ENCODE measurements around the gene HS6ST2.

HS6ST2 gene

GRCh38 chrX:132875650-132876522 is 82.5 kb downstream of the HS6ST2 start:
- no peak overlapping the region for H3K4me3 ChIP-seq (ENCODE audit: low read depth, low read length)

GRCh38 chrX:132862562-132862961 is 95.9 kb downstream of the HS6ST2 start:
- no peak overlapping the region for H3K4me3 ChIP-seq (ENCODE audit: low read depth, low read length)
- no peak for TF ChIP-seq CTCF (IDR thresholded peaks at IDR 0.05; ENCODE audit: insufficient read depth, low read depth, low read length, missing control alignments)
- no peak for DNase-seq (ENCODE audit: low read depth)

More at GRCh38 chrX:132875650-132876522, 82.5 kb downstream of the HS6ST2 start:
- no peak for DNase-seq (ENCODE audit: low read depth)
- TF ChIP-seq CTCF (IDR thresholded peaks at IDR 0.05; ENCODE audit: insufficient read depth, low read depth, low read length, missing control alignments): no peak

- no peak for TF ChIP-seq CTCF (IDR thresholded peaks at IDR 0.05; ENCODE audit: insufficient read depth, low read depth, low read length, missing control alignments)
- DNase-seq (ENCODE audit: low read depth): no peak
- H3K4me3 ChIP-seq (ENCODE audit: low read depth, low read length): no peak overlapping the region
Measured at GRCh38 chrX:132861076-132861475, 97.4 kb downstream of the HS6ST2 start.

GRCh38 chrX:132860200-132860599 is 98.2 kb downstream of the HS6ST2 start:
- no peak for DNase-seq (ENCODE audit: low read depth)
- no peak for TF ChIP-seq CTCF (IDR thresholded peaks at IDR 0.05; ENCODE audit: insufficient read depth, low read depth, low read length, missing control alignments)

GRCh38 chrX:132858018-132858417 is 100.4 kb downstream of the HS6ST2 start:
- no peak for TF ChIP-seq CTCF (IDR thresholded peaks at IDR 0.05; ENCODE audit: insufficient read depth, low read depth, low read length, missing control alignments)
- no peak for DNase-seq (ENCODE audit: low read depth)
- no peak overlapping the region for H3K4me3 ChIP-seq (ENCODE audit: low read depth, low read length)

More at GRCh38 chrX:132860200-132860599, 98.2 kb downstream of the HS6ST2 start:
- H3K4me3 ChIP-seq (ENCODE audit: low read depth, low read length): no peak overlapping the region

- H3K4me3 ChIP-seq (ENCODE audit: low read depth, low read length): no peak overlapping the region; the same call in 1 of the 2 replicates
- DNase-seq (ENCODE audit: low read depth): peak; percentile 7
- no peak for TF ChIP-seq CTCF (IDR thresholded peaks at IDR 0.05; ENCODE audit: insufficient read depth, low read depth, low read length, missing control alignments)
Measured at GRCh38 chrX:132855780-132856341, 102.6 kb downstream of the HS6ST2 start.

Measured in GM12865 (cell line).